GM18517 (cell line): ENCODE data around the gene KCNJ5.

Experiments
- ATAC-seq: cut with Tn5 transposase; IDR thresholded peaks from one replicate; pipeline ENCODE4 v1.9.1; 2021; ENCODE audit warnings: mild to moderate bottlenecking, moderate library complexity; ENCODE audit not compliant: unreplicated experiment

Gene KCNJ5

GRCh38 chr11:128946648-128947047 is 55.5 kb downstream of the KCNJ5 start:
- no peak for ATAC-seq

GRCh38 chr11:128947773-128948172 is 56.6 kb downstream of the KCNJ5 start:
- ATAC-seq, result no peak

- no peak for ATAC-seq
These were observed 57.4 kb downstream of the KCNJ5 start for GRCh38 chr11:128948583-128948982.

- ATAC-seq, result no peak
These were observed 58.8 kb downstream of the KCNJ5 start for GRCh38 chr11:128949791-128950454.

GRCh38 chr11:128953151-128953550 is 62.0 kb downstream of the KCNJ5 start:
- ATAC-seq, result no peak

GRCh38 chr11:128955636-128956035 is 64.5 kb downstream of the KCNJ5 start:
- ATAC-seq, result no peak

GRCh38 chr11:128956401-128957201 is 65.4 kb downstream of the KCNJ5 start:
- ATAC-seq, result peak; percentile 61

- ATAC-seq, result no peak
These were observed 66.0 kb downstream of the KCNJ5 start for GRCh38 chr11:128957202-128957482.

GRCh38 chr11:128961645-128962044 is 70.5 kb downstream of the KCNJ5 start:
- ATAC-seq, result no peak

- no peak for ATAC-seq
These were observed 71.7 kb downstream of the KCNJ5 start for GRCh38 chr11:128962896-128963295.

- no peak for ATAC-seq
These were observed 72.7 kb downstream of the KCNJ5 start for GRCh38 chr11:128963744-128964325.

- no peak for ATAC-seq
These were observed 73.3 kb downstream of the KCNJ5 start for GRCh38 chr11:128964463-128964930.

- peak; percentile 100 for ATAC-seq
These were observed 74.3 kb downstream of the KCNJ5 start for GRCh38 chr11:128965485-128965884.

- ATAC-seq, result no peak
These were observed 76.4 kb downstream of the KCNJ5 start for GRCh38 chr11:128967578-128967977.

GRCh38 chr11:128968916-128969315 is 77.8 kb downstream of the KCNJ5 start:
- no peak for ATAC-seq
